ENCODE data around the gene EML4. TPM values are rescaled to one million over a fixed set of nuclear protein-coding genes. Genes with fewer than 3 reads are reported as not detected.

The EML4 gene
- total RNA-seq, 1 donor from 2014 or later, result 167 TPM

- no peak overlapping the region for H3K27ac Mint-ChIP-seq
- no peak for DNase-seq (ENCODE audit: low spot score)
- no peak overlapping the region for H3K4me2 ChIP-seq
- no peaks in the 10 kb centered on the region for H3F3A ChIP-seq (ENCODE audit: low read depth)
- H3K36me3 ChIP-seq, result no peaks in the 10 kb centered on the region
- peaks cover 9% of the 10 kb centered on the region for H3K4me1 Mint-ChIP-seq
- no peak overlapping the region for H3K4me3 ChIP-seq
- no peak overlapping the region for H3K27ac ChIP-seq
- H3K36me3 Mint-ChIP-seq, result no peaks in the 10 kb centered on the region
- no peak overlapping the region for H2AFZ ChIP-seq (replicated peaks)
- no peaks in the 10 kb centered on the region for H4K20me1 ChIP-seq (ENCODE audit: low read depth)
- H3K9me3 Mint-ChIP-seq, result no peaks in the 10 kb centered on the region
- H3K27me3 ChIP-seq, result no peaks in the 10 kb centered on the region
- no peaks in the 10 kb centered on the region for H3K9me3 ChIP-seq (ENCODE audit: low read depth)
- H3K79me2 ChIP-seq (ENCODE audit: low read depth), result no peaks in the 10 kb centered on the region
- H3K9ac ChIP-seq, result no peak overlapping the region
- TF ChIP-seq EZH2 (IDR thresholded peaks at IDR 0.05) (no peak), CTCF (IDR thresholded peaks at IDR 0.05) (no peak), EZH2phosphoT487 (IDR thresholded peaks at IDR 0.05) (no peak)
- H3K4me3 Mint-ChIP-seq, result no peak overlapping the region
- peaks cover 2% of the 10 kb centered on the region for H3K27me3 Mint-ChIP-seq (ENCODE audit: insufficient read depth, low read depth)
- H3K4me1 ChIP-seq, result no peaks in the 10 kb centered on the region
Measured at GRCh38 chr2:42161444-42161843, 7.7 kb upstream of the EML4 start.

GRCh38 chr2:42163444-42164045 is 5.6 kb upstream of the EML4 start:
- H2AFZ ChIP-seq (replicated peaks), result no peak overlapping the region
- H3K9ac ChIP-seq, result no peak overlapping the region
- H3K36me3 ChIP-seq, result no peaks in the 10 kb centered on the region
- H4K20me1 ChIP-seq (ENCODE audit: low read depth), result no peaks in the 10 kb centered on the region
- no peaks in the 10 kb centered on the region for H3K27me3 ChIP-seq
- H3K4me3 ChIP-seq, result no peak overlapping the region
- H3F3A ChIP-seq (ENCODE audit: low read depth), result no peaks in the 10 kb centered on the region
- no peak overlapping the region for H3K4me3 Mint-ChIP-seq
- H3K79me2 ChIP-seq (ENCODE audit: low read depth), result no peaks in the 10 kb centered on the region
- no peak overlapping the region for H3K27ac ChIP-seq
- H3K9me3 ChIP-seq (ENCODE audit: low read depth), result no peaks in the 10 kb centered on the region
- H3K9me3 Mint-ChIP-seq, result no peaks in the 10 kb centered on the region
- TF ChIP-seq EZH2 (IDR thresholded peaks at IDR 0.05) (no peak), EZH2phosphoT487 (IDR thresholded peaks at IDR 0.05) (no peak), CTCF (IDR thresholded peaks at IDR 0.05) (no peak)
- H3K4me1 Mint-ChIP-seq, result peaks cover 5% of the 10 kb centered on the region
- no peak for DNase-seq (ENCODE audit: low spot score)
- no peaks in the 10 kb centered on the region for H3K4me1 ChIP-seq
- no peak overlapping the region for H3K27ac Mint-ChIP-seq
- H3K27me3 Mint-ChIP-seq (ENCODE audit: insufficient read depth, low read depth), result peaks cover 2% of the 10 kb centered on the region
- no peak overlapping the region for H3K4me2 ChIP-seq
- H3K36me3 Mint-ChIP-seq, result no peaks in the 10 kb centered on the region

DNA sequence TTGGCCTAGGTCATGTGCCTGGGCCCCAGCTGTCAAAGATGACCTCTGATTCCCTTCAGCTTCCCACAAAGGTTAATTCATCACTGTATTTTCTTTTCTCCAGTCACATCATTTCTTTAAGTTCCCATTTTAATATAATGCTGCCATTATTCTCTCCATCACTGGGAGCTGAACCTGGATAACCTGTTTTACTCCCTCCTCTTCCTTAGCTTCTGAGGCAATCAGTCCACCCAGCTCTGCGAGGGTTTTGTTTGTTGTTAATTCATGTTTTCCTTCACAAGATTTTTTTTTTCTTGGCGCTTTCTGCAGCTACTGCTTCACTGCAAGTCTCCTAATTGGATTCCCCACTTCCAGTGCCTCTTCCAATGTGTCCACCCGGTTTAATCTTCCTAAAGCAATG is 5.1 kb upstream of the EML4 start:
- no peaks in the 10 kb centered on the region for H3K4me1 ChIP-seq
- H3K4me1 Mint-ChIP-seq, result peaks cover 7% of the 10 kb centered on the region
- H3K27ac Mint-ChIP-seq, result no peak overlapping the region
- no peaks in the 10 kb centered on the region for H4K20me1 ChIP-seq (ENCODE audit: low read depth)
- no peaks in the 10 kb centered on the region for H3K36me3 ChIP-seq
- H3K9me3 Mint-ChIP-seq, result no peaks in the 10 kb centered on the region
- no peaks in the 10 kb centered on the region for H3F3A ChIP-seq (ENCODE audit: low read depth)
- H3K4me3 Mint-ChIP-seq, result no peak overlapping the region
- no peak for TF ChIP-seq EZH2phosphoT487 (IDR thresholded peaks at IDR 0.05)
- TF ChIP-seq CTCF (IDR thresholded peaks at IDR 0.05), result no peak
- no peak for TF ChIP-seq EZH2 (IDR thresholded peaks at IDR 0.05)
- no peaks in the 10 kb centered on the region for H3K9me3 ChIP-seq (ENCODE audit: low read depth)
- no peaks in the 10 kb centered on the region for H3K27me3 ChIP-seq
- DNase-seq (ENCODE audit: low spot score), result no peak
- no peaks in the 10 kb centered on the region for H3K79me2 ChIP-seq (ENCODE audit: low read depth)
- no peak overlapping the region for H2AFZ ChIP-seq (replicated peaks)
- peaks cover 2% of the 10 kb centered on the region for H3K27me3 Mint-ChIP-seq (ENCODE audit: insufficient read depth, low read depth)
- no peak overlapping the region for H3K9ac ChIP-seq
- H3K27ac ChIP-seq, result no peak overlapping the region
- no peaks in the 10 kb centered on the region for H3K36me3 Mint-ChIP-seq
- no peak overlapping the region for H3K4me3 ChIP-seq
- H3K4me2 ChIP-seq, result no peak overlapping the region

Data from neural progenitor cell (in vitro differentiated cells).